OCI-LY7 (cell line): ENCODE measurements around the gene SYNPO2. TPM values are rescaled to one million over a fixed set of nuclear protein-coding genes. Genes with fewer than 3 reads are reported as not detected.

Experiments used
- BruUV-seq: library from RNA; stranded (reverse); fragments of 400-500 nt; replicated peaks from 2 replicates; lab custom pipeline; 2021; lab: Mats Ljungman, UMichigan
- CTCF ChIA-PET: fragments of 300-600 bp; sonication (Branson Sonifier 250); formaldehyde crosslinking; loops from one replicate; lab custom pipeline; 2022; ENCODE audit warnings: antibody characterized with exemption; ENCODE audit not compliant: unreplicated experiment; lab: Charles Lee
- POLR2A ChIA-PET: fragments of 300-600 bp; sonication (Branson Sonifier 250); formaldehyde crosslinking; loops from one replicate; lab custom pipeline; 2022; ENCODE audit warnings: antibody characterized with exemption; lab: Charles Lee
- DNase-seq: peaks from one replicate; pipeline ENCODE4 v3.0.0-alpha.2; 2015; ENCODE audit warnings: low spot score
- H2AFZ ChIP-seq: fragments of 200-600 bp; sonication (generic), shearing (Covaris generic); 2 replicates; pipeline ENCODE4 v1.6.1; 2014; ENCODE audit warnings: mild to moderate bottlenecking, antibody characterized with exemption, low read length, moderate library complexity
- H3K27ac ChIP-seq: fragments of 200-600 bp; sonication (generic); 2 replicates; pipeline ENCODE4 v1.5.1; 2014; ENCODE audit warnings: mixed run types, low read depth, mild to moderate bottlenecking, moderate library complexity, low read length, inconsistent platforms; ENCODE audit not compliant: poor library complexity, severe bottlenecking
- H3K36me3 ChIP-seq: fragments of 200-600 bp; sonication (generic); 2 replicates; pipeline ENCODE4 v1.6.1; 2014; ENCODE audit warnings: mild to moderate bottlenecking, antibody characterized with exemption, low read length, moderate library complexity, mixed read lengths; ENCODE audit not compliant: insufficient read depth
- H3K4me1 ChIP-seq: fragments of 200-600 bp; sonication (generic); 2 replicates; pipeline ENCODE4 v1.5.1; 2014; ENCODE audit warnings: mild to moderate bottlenecking, low read length; ENCODE audit not compliant: insufficient read depth, poor library complexity, severe bottlenecking
- H3K4me2 ChIP-seq: fragments of 200-600 bp; sonication (generic); 2 replicates; pipeline ENCODE4 v1.6.1; 2014; ENCODE audit warnings: mild to moderate bottlenecking, low read length
- H3K4me3 ChIP-seq: fragments of 200-600 bp; sonication (generic); 2 replicates; pipeline ENCODE4 v1.5.1; 2014; ENCODE audit warnings: mild to moderate bottlenecking, low read depth, low read length; ENCODE audit not compliant: poor library complexity, severe bottlenecking
- H3K79me2 ChIP-seq: fragments of 200-600 bp; sonication (generic); 2 replicates; pipeline ENCODE4 v1.6.1; 2016; ENCODE audit warnings: low read depth, mild to moderate bottlenecking, low read length, moderate library complexity, mixed read lengths; ENCODE audit not compliant: insufficient read depth
- H3K9me2 ChIP-seq: fragments of 200-600 bp; sonication (generic); 2 replicates; pipeline ENCODE4 v1.6.1; 2016; ENCODE audit warnings: mild to moderate bottlenecking, low read length, mixed read lengths; ENCODE audit not compliant: insufficient read depth
- H3K9me3 ChIP-seq: fragments of 200-600 bp; sonication (generic); 2 replicates; pipeline ENCODE4 v1.6.1; 2014; ENCODE audit warnings: mild to moderate bottlenecking, mixed run types, low read length, mixed read lengths
- H4K20me1 ChIP-seq: fragments of 200-600 bp; sonication (generic); 2 replicates; pipeline ENCODE4 v1.6.1; 2014; ENCODE audit warnings: mild to moderate bottlenecking, antibody characterized with exemption, low read length, moderate library complexity, mixed read lengths; ENCODE audit not compliant: insufficient read depth
- EZH2phosphoT487 ChIP-seq: fragments of 200-600 bp; sonication (generic); IDR thresholded peaks from 2 replicates; pipeline ENCODE4 v1.6.1; 2018; ENCODE audit warnings: low read depth, borderline replicate concordance, mild to moderate bottlenecking, mixed run types, antibody characterized with exemption, low read length, moderate library complexity, mixed read lengths
- intact Hi-C: fragments of 100-400 bp; cut with micrococcal nuclease; formaldehyde crosslinking; loops from one replicate; pipeline ENCODE4 v1.10.0; 2022; ENCODE audit not compliant: unreplicated experiment
- total RNA-seq, 2 experiments: library from RNA; depleted of rRNA in 1 of 2; stranded (reverse); fragments of >200 nt in 1 of 2; shearing (Covaris generic) in 1 of 2; gene quantifications; 2 replicates each; pipeline ENCODE4 v1.2.3, GENCODE V29; 2014 to 2022
- TF ChIP-seq, protein P1 (sequence below): fragments of 200-600 bp; sonication (generic); conservative IDR thresholded peaks from 2 replicates; pipeline ENCODE4 v1.5.1; 2014; ENCODE audit warnings: mild to moderate bottlenecking, antibody characterized with exemption, low read length, moderate library complexity, mixed read lengths

Gene SYNPO2
- total RNA-seq, 2 experiments from 2014 or later, result 0.11 to 0.19 TPM

DNA sequence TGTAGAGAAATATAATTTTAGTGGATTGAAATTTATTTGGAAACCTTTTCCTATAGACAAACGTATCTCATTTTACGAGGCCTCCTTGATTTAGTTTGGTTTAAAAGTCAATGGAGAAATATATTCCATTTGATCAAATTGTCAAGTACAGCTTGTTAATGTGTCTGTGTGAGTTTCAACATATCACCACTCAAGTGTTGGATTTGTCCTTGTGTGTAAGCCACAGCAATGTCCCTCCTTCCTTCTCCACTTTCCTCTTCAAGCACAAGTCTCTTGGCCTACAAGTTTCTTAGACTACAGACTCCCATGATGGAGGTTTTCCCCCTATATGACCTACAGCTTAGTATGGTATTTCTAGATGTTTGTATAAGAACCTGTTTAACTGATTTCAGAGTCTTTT is 104.7 kb downstream of the SYNPO2 start:
- no TSS peak for BruUV-seq
- H3K27ac ChIP-seq, result no peak overlapping the region
- H3K9me3 ChIP-seq, result no peaks in the 10 kb centered on the region
- H3K9me2 ChIP-seq, result no peaks in the 10 kb centered on the region
- H3K36me3 ChIP-seq, result no peaks in the 10 kb centered on the region
- no peak for DNase-seq
- H3K4me1 ChIP-seq, result no peaks in the 10 kb centered on the region
- H4K20me1 ChIP-seq, result no peaks in the 10 kb centered on the region
- intact Hi-C loops, result no loop called here
- H3K4me3 ChIP-seq, result no peak overlapping the region
- no peak overlapping the region for H2AFZ ChIP-seq
- CTCF ChIA-PET, result no interaction called here
- TF ChIP-seq, protein P1, sequence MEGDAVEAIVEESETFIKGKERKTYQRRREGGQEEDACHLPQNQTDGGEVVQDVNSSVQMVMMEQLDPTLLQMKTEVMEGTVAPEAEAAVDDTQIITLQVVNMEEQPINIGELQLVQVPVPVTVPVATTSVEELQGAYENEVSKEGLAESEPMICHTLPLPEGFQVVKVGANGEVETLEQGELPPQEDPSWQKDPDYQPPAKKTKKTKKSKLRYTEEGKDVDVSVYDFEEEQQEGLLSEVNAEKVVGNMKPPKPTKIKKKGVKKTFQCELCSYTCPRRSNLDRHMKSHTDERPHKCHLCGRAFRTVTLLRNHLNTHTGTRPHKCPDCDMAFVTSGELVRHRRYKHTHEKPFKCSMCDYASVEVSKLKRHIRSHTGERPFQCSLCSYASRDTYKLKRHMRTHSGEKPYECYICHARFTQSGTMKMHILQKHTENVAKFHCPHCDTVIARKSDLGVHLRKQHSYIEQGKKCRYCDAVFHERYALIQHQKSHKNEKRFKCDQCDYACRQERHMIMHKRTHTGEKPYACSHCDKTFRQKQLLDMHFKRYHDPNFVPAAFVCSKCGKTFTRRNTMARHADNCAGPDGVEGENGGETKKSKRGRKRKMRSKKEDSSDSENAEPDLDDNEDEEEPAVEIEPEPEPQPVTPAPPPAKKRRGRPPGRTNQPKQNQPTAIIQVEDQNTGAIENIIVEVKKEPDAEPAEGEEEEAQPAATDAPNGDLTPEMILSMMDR, result no peak
- TF ChIP-seq EZH2phosphoT487, result no peak
- H3K4me2 ChIP-seq, result no peak overlapping the region
- POLR2A ChIA-PET, result no interaction called here
- no peaks in the 10 kb centered on the region for H3K79me2 ChIP-seq

DNA sequence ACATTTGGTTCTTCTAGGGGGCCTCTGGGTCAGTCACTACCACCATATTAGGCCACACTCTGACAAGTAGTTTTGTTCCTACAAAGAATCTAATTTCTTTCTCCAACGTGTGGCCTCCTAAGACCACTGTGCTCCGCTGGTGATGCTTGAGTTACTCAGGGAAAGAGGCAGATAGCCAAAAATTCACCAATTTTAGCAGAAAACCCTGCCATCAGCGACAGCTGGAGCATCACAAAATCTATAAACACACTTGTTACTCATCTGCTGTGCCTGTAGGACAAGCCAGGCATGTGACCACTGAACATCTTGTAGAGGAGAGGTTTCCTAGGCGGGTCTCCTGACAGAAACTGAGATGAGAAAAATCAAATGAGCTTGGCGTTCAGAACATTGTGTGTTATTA is 105.4 kb downstream of the SYNPO2 start:
- no peak for DNase-seq
- ChIA-PET POLR2A (interaction anchor here (0.6 kb wide), 1 partner anchor 501 kb away, joined by 3 read pairs; no protein-coding TSS in a partner anchor), CTCF (no interaction called here)
- Histone ChIP-seq H4K20me1 (no peaks in the 10 kb centered on the region), H3K27ac (no peak overlapping the region), H3K79me2 (no peaks in the 10 kb centered on the region), H3K4me3 (no peak overlapping the region), H3K9me3 (no peaks in the 10 kb centered on the region), H3K9me2 (no peaks in the 10 kb centered on the region), H3K4me2 (no peak overlapping the region), H2AFZ (no peak overlapping the region), H3K4me1 (no peaks in the 10 kb centered on the region), H3K36me3 (no peaks in the 10 kb centered on the region)
- BruUV-seq, result no TSS peak
- no peak for TF ChIP-seq EZH2phosphoT487
- intact Hi-C loops, result no loop called here

DNA sequence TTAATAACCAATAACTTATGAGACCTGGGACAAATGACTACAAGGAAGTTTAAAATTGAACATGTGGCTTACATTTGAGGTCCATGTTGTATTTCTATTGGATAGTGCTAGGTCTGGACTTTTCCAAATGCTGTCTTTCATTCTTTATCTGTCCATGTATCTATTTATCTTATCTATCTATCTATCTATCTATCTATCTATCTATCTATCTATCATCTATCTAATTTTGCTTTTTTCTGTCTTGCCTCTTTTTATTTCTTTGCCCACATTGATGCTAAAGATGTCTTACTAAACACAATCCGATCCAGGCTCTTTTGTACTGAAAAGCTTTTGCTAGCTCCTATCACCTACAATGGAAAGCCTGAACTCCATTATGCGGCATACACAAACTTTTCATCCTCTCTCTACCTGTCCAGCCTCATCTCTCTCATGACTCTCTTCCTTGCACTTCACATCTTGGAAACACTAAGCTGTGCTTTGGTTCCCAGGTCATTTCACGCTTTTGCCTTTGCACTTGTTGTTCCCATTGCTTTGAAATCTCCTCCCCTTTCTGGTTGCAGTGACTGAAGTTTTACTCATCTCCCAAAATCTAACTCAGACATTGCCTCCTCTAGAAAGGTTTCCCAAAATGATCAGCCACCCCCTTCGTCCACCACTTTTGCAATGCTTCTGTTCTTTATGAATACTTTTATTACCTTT is 107.2 kb downstream of the SYNPO2 start:
- Histone ChIP-seq H3K9me2 (no peaks in the 10 kb centered on the region), H4K20me1 (no peaks in the 10 kb centered on the region), H3K27ac (no peak overlapping the region), H3K4me2 (no peak overlapping the region), H3K4me1 (no peaks in the 10 kb centered on the region), H3K36me3 (no peaks in the 10 kb centered on the region), H2AFZ (no peak overlapping the region), H3K9me3 (no peaks in the 10 kb centered on the region), H3K4me3 (no peak overlapping the region), H3K79me2 (no peaks in the 10 kb centered on the region)
- intact Hi-C loops, result no loop called here
- no peak for DNase-seq
- POLR2A ChIA-PET, result no interaction called here
- TF ChIP-seq, protein P1, result no peak
- no peak for TF ChIP-seq EZH2phosphoT487
- BruUV-seq, result no TSS peak
- CTCF ChIA-PET, result no interaction called here
